Measurements from ENCODE around the gene ADCY6. TPM values are rescaled to one million over a fixed set of nuclear protein-coding genes. Genes with fewer than 3 reads are reported as not detected.

Gene ADCY6
- total RNA-seq, 1 donor from 2014 or later, result 54.4 TPM

GRCh38 chr12:48795550-48796455 lies 6.9 kb upstream of the ADCY6 start:
- DNase-seq (ENCODE audit: extremely low spot score, unreplicated experiment), result peak; percentile 81
- Mint-ChIP-seq H3K36me3 (no peaks in the 10 kb centered on the region), H3K4me1 (ENCODE audit: unreplicated experiment) (peaks cover 11% of the 10 kb centered on the region), H3K27me3 (no peaks in the 10 kb centered on the region), H3K4me3 (peak overlapping the region; percentile 1), H3K9me3 (no peaks in the 10 kb centered on the region), H3K27ac (peak overlapping the region; percentile 95)
- TF ChIP-seq CTCF (conservative IDR thresholded peaks at IDR 0.05), result peak; percentile 97

- Mint-ChIP-seq H3K4me1 (ENCODE audit: unreplicated experiment) (peaks cover 18% of the 10 kb centered on the region), H3K9me3 (no peaks in the 10 kb centered on the region), H3K27ac (peak overlapping the region; percentile 95), H3K27me3 (no peaks in the 10 kb centered on the region), H3K36me3 (no peaks in the 10 kb centered on the region), H3K4me3 (peak overlapping the region; percentile 31)
- no peak for TF ChIP-seq CTCF (conservative IDR thresholded peaks at IDR 0.05)
- no peak for DNase-seq (ENCODE audit: extremely low spot score, unreplicated experiment)
These were observed 6.0 kb upstream of the ADCY6 start for GRCh38 chr12:48794870-48795269.

- Mint-ChIP-seq H3K9me3 (no peaks in the 10 kb centered on the region), H3K27me3 (no peaks in the 10 kb centered on the region), H3K4me1 (ENCODE audit: unreplicated experiment) (peaks cover 20% of the 10 kb centered on the region), H3K4me3 (no peak overlapping the region), H3K36me3 (no peaks in the 10 kb centered on the region), H3K27ac (no peak overlapping the region)
- no peak for DNase-seq (ENCODE audit: extremely low spot score, unreplicated experiment)
- no peak for TF ChIP-seq CTCF (conservative IDR thresholded peaks at IDR 0.05)
These were observed 4.8 kb upstream of the ADCY6 start for GRCh38 chr12:48793696-48794095.

- H3K4me3 Mint-ChIP-seq, result peak overlapping the region; percentile 94
- H3K4me1 Mint-ChIP-seq (ENCODE audit: unreplicated experiment), result peaks cover 28% of the 10 kb centered on the region
- no peak for DNase-seq (ENCODE audit: extremely low spot score, unreplicated experiment)
- no peaks in the 10 kb centered on the region for H3K36me3 Mint-ChIP-seq
- H3K27ac Mint-ChIP-seq, result peak overlapping the region; percentile 76
- TF ChIP-seq CTCF (conservative IDR thresholded peaks at IDR 0.05), result no peak
- no peaks in the 10 kb centered on the region for H3K27me3 Mint-ChIP-seq
- no peaks in the 10 kb centered on the region for H3K9me3 Mint-ChIP-seq
These were observed 1.0 kb upstream of the ADCY6 start for GRCh38 chr12:48789858-48790326.

- Mint-ChIP-seq H3K27me3 (no peaks in the 10 kb centered on the region), H3K9me3 (no peaks in the 10 kb centered on the region), H3K4me3 (peak overlapping the region; percentile 94), H3K4me1 (ENCODE audit: unreplicated experiment) (peaks cover 25% of the 10 kb centered on the region), H3K36me3 (no peaks in the 10 kb centered on the region), H3K27ac (peak overlapping the region; percentile 71)
- DNase-seq (ENCODE audit: extremely low spot score, unreplicated experiment), result no peak
- no peak for TF ChIP-seq CTCF (conservative IDR thresholded peaks at IDR 0.05)
These were observed 400 bp downstream of the ADCY6 start for GRCh38 chr12:48788524-48788853.

Data from type B pancreatic cell (in vitro differentiated cells).